Measurements from ENCODE around the gene TUBGCP6.

DNA sequence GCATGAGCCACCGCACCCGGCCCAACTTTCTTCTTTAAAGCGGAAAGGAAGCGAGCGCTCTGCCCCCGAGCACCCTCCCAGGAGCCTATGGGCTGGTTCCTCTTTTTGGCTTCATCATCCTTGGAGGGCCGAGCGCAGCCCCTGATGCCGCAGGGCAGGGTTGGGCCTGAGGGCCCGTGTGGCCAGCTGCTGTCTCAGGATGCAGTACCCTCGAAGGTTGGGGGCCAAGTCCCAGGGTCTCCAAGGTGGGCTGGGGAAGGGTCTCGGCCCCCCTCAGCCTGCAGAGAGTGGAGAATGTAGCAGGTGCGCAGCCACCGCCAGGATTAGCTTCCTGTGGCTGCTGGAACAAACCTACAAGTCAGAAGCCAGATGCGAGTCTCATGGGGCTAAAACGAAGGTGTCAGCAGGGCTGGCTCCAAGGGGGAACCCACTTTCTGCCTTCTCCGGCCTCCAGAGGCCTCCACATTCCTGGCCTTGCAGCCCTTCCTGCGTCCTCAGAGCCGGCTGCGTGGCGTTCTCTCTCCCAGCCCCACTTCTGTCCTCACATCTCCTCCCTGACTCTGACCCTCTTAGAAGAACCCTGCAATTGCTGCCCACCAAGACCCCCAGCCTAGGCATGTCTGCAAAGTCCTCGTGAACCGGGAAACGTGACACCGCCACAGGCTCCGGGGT is 71.4 kb downstream of the TUBGCP6 start:
- TF ChIP-seq POLR2AphosphoS5 (IDR thresholded peaks at IDR 0.05; ENCODE audit: borderline replicate concordance, low read depth, low read length) = no peak
- TF ChIP-seq EZH2 (IDR thresholded peaks at IDR 0.05) = no peak
